Fibroblast of the conjunctiva (primary cell): ENCODE results near the gene DUS2.

Source experiments
- DNase-seq: peaks from one replicate; pipeline ENCODE4 v3.0.0-alpha.2; 2010; ENCODE audit warnings: low read depth

Gene DUS2

GRCh38 chr16:68128577-68129305 lies 105.7 kb downstream of the DUS2 start:
- no peak for DNase-seq
